ENCODE data around the gene KYNU.

DNA sequence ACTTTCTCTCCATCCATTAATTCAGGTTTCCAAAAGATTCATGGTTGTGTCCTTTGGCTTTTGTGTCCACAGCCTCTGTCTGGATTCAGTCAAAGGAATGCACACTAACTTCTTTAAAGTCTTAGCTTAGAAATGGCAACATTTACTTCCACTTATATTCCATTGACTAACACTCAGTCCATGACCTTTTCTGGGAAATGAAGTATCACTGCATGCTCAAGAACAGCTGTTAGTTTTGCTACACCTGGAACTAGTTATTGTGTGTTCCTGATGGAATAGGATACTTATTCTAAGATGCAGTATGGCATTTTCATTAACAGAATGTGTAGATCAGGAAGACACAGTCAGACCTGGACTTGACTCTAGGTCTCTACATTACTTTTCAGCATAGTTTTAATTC is 88.8 kb downstream of the KYNU start:
- no peak for TF ChIP-seq POLR2A (IDR thresholded peaks at IDR 0.05)
- TF ChIP-seq, protein P1, sequence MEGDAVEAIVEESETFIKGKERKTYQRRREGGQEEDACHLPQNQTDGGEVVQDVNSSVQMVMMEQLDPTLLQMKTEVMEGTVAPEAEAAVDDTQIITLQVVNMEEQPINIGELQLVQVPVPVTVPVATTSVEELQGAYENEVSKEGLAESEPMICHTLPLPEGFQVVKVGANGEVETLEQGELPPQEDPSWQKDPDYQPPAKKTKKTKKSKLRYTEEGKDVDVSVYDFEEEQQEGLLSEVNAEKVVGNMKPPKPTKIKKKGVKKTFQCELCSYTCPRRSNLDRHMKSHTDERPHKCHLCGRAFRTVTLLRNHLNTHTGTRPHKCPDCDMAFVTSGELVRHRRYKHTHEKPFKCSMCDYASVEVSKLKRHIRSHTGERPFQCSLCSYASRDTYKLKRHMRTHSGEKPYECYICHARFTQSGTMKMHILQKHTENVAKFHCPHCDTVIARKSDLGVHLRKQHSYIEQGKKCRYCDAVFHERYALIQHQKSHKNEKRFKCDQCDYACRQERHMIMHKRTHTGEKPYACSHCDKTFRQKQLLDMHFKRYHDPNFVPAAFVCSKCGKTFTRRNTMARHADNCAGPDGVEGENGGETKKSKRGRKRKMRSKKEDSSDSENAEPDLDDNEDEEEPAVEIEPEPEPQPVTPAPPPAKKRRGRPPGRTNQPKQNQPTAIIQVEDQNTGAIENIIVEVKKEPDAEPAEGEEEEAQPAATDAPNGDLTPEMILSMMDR (IDR thresholded peaks at IDR 0.05): no peak

Data from esophagus squamous epithelium (tissue), 4 donors.